ENCODE data around the gene DNM3.

Gene DNM3

GRCh38 chr1:172382990-172383389, 541.7 kb downstream of the DNM3 start:
- no peak for DNase-seq

- no peak for DNase-seq
Observed at GRCh38 chr1:172383536-172383935, 542.2 kb downstream of the DNM3 start.

- DNase-seq = no peak
Observed at GRCh38 chr1:172384656-172385055, 543.4 kb downstream of the DNM3 start.

GRCh38 chr1:172386046-172386445, 544.7 kb downstream of the DNM3 start:
- DNase-seq = no peak

- no peak for DNase-seq
Observed at GRCh38 chr1:172388490-172388889, 547.2 kb downstream of the DNM3 start.

GRCh38 chr1:172390301-172390682, 549.0 kb downstream of the DNM3 start:
- peak; percentile 61 for DNase-seq

- peak; percentile 56 for DNase-seq
Observed at GRCh38 chr1:172390683-172391551, 549.6 kb downstream of the DNM3 start.

- DNase-seq = no peak
Observed at GRCh38 chr1:172391976-172392375, 550.7 kb downstream of the DNM3 start.

GRCh38 chr1:172393354-172393753, 552.1 kb downstream of the DNM3 start:
- DNase-seq = no peak

- DNase-seq = no peak
Observed at GRCh38 chr1:172394141-172394751, 552.9 kb downstream of the DNM3 start.

- no peak for DNase-seq
Observed at GRCh38 chr1:172394811-172395210, 553.5 kb downstream of the DNM3 start.

GRCh38 chr1:172395576-172395975, 554.3 kb downstream of the DNM3 start:
- DNase-seq = no peak

- no peak for DNase-seq
Observed at GRCh38 chr1:172397221-172397620, 555.9 kb downstream of the DNM3 start.

- no peak for DNase-seq
Observed at GRCh38 chr1:172397633-172398032, 556.3 kb downstream of the DNM3 start.

- DNase-seq = no peak
Observed at GRCh38 chr1:172398193-172398592, 556.9 kb downstream of the DNM3 start.

- DNase-seq = peak; percentile 91
Observed at GRCh38 chr1:172398970-172399755, 557.9 kb downstream of the DNM3 start.

GRCh38 chr1:172399756-172400721, 558.7 kb downstream of the DNM3 start:
- peak; percentile 66 for DNase-seq

- no peak for DNase-seq
Observed at GRCh38 chr1:172400722-172401105, 559.4 kb downstream of the DNM3 start.

GRCh38 chr1:172401477-172401876, 560.2 kb downstream of the DNM3 start:
- DNase-seq = no peak

- DNase-seq = no peak
Observed at GRCh38 chr1:172401892-172402291, 560.6 kb downstream of the DNM3 start.

GRCh38 chr1:172402878-172403569, 561.7 kb downstream of the DNM3 start:
- DNase-seq = no peak

GRCh38 chr1:172404121-172404520, 562.8 kb downstream of the DNM3 start:
- DNase-seq = no peak

All from islet precursor cell (in vitro differentiated cells).